GM18505 (cell line): ENCODE results near the gene EMID1.
"Not testable (repeated sequence)": the region's sequence is repeated elsewhere in the genome, so short reads cannot be mapped to it uniquely, and the experiment has no call there.

Experiments used
- ATAC-seq: cut with Tn5 transposase; IDR thresholded peaks from one replicate; pipeline ENCODE4 v1.9.1; 2021; ENCODE audit not compliant: unreplicated experiment
- POLR2A ChIP-seq: IDR thresholded peaks from 4 replicates; pipeline ENCODE4 v1.6.1; 2011; ENCODE audit warnings: borderline replicate concordance; ENCODE audit not compliant: insufficient read depth, insufficient read length; ENCODE audit errors: extremely low read depth

The EMID1 gene

GRCh38 chr22:29219881-29220670 is 14.4 kb downstream of the EMID1 start:
- no peak for ATAC-seq
- no peak for TF ChIP-seq POLR2A

- ATAC-seq = no peak
- TF ChIP-seq POLR2A = no peak
Measured at GRCh38 chr22:29224121-29224858, 18.6 kb downstream of the EMID1 start.

GRCh38 chr22:29224859-29225410 is 19.2 kb downstream of the EMID1 start:
- TF ChIP-seq POLR2A = no peak
- no peak for ATAC-seq

- no peak for TF ChIP-seq POLR2A
- ATAC-seq = no peak
Measured at GRCh38 chr22:29225422-29226090, 19.9 kb downstream of the EMID1 start.

- no peak for ATAC-seq
- TF ChIP-seq POLR2A = no peak
Measured at GRCh38 chr22:29226351-29226981, 20.8 kb downstream of the EMID1 start.

- no peak for ATAC-seq
- TF ChIP-seq POLR2A = no peak
Measured at GRCh38 chr22:29230972-29231875, 25.5 kb downstream of the EMID1 start.

GRCh38 chr22:29231971-29232959 is 26.6 kb downstream of the EMID1 start:
- no peak for ATAC-seq
- TF ChIP-seq POLR2A = no peak

GRCh38 chr22:29233277-29233877 is 27.7 kb downstream of the EMID1 start:
- no peak for ATAC-seq
- no peak for TF ChIP-seq POLR2A

- ATAC-seq = not testable (repeated sequence)
Measured at GRCh38 chr22:29240481-29240880, 34.8 kb downstream of the EMID1 start.

- TF ChIP-seq POLR2A = no peak
- ATAC-seq = no peak
Measured at GRCh38 chr22:29243874-29244446, 38.3 kb downstream of the EMID1 start.
